ENCODE results near the gene PRKAR1A.

Gene PRKAR1A

DNA sequence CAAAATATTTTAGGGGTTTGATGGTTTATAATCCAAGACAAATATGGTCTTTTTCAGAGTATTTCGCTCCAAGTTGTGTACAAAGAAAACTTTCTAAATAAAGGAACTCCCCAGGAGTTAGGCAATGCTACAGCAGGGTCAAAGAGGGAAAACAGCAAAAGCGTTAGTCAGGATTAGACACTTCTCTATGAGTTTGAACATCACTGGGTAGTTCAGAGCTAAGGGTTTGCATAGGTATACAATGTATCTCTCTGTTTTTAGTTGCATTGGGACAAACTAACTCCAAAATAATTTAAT, 54.2 kb downstream of the PRKAR1A start:
- Histone ChIP-seq H3K27me3 (ENCODE audit: insufficient read depth, low read length) (no peaks in the 10 kb centered on the region), H2AFZ (ENCODE audit: low read depth, low read length) (no peak overlapping the region), H3K9me3 (ENCODE audit: low read length) (peaks cover 1% of the 10 kb centered on the region), H3K4me3 (ENCODE audit: low read length) (no peak overlapping the region), H3K36me3 (ENCODE audit: insufficient read depth, low read length) (no peaks in the 10 kb centered on the region), H3K4me1 (ENCODE audit: insufficient read depth, low read length) (no peaks in the 10 kb centered on the region)

DNA sequence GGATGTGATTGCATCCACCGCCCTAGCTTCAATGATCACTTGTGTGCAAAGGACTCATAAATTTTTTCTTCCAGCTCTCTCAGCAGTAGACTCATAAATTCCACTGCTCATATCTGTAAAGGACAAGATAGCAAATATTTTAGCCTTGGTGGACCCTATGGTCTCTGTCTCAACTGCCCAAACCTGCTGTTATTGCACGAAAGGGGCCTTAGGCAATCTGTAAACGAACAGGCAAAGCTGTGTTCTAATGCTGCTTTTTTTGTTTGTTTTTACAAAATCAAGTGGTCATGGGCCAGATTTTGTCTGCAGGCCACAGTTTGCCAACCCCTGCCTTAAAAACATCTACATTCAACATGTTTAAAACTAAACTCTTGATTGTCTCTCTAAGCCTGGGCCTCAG, 54.8 kb downstream of the PRKAR1A start:
- H3K9me3 ChIP-seq (ENCODE audit: low read length): peaks cover 1% of the 10 kb centered on the region
- H2AFZ ChIP-seq (ENCODE audit: low read depth, low read length): no peak overlapping the region
- no peaks in the 10 kb centered on the region for H3K27me3 ChIP-seq (ENCODE audit: insufficient read depth, low read length)
- no peaks in the 10 kb centered on the region for H3K4me1 ChIP-seq (ENCODE audit: insufficient read depth, low read length)
- no peak overlapping the region for H3K4me3 ChIP-seq (ENCODE audit: low read length)
- no peaks in the 10 kb centered on the region for H3K36me3 ChIP-seq (ENCODE audit: insufficient read depth, low read length)

DNA sequence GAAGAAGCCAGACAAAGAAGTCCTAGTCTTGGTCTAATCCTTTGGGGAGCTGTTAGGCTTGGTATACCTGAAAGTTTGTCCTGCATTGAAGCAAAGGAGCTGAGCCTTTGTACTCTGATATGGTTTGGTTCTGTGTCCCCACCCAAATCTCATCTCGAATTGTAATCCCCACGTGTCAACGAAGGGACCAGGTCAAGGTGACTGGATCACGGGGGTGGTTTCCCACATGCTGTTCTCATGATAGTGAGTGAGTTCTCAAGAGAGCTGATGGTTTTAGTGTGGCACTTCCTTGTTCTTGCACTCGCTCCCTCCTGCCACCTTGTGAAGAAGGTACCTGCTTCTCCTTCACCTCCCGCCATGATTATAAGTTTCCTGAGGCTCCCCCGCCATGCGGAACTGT, 55.4 kb downstream of the PRKAR1A start:
- peaks cover 1% of the 10 kb centered on the region for H3K9me3 ChIP-seq (ENCODE audit: low read length)
- no peak overlapping the region for H2AFZ ChIP-seq (ENCODE audit: low read depth, low read length)
- no peaks in the 10 kb centered on the region for H3K27me3 ChIP-seq (ENCODE audit: insufficient read depth, low read length)
- no peaks in the 10 kb centered on the region for H3K36me3 ChIP-seq (ENCODE audit: insufficient read depth, low read length)
- H3K4me1 ChIP-seq (ENCODE audit: insufficient read depth, low read length): no peaks in the 10 kb centered on the region
- H3K4me3 ChIP-seq (ENCODE audit: low read length): no peak overlapping the region

DNA sequence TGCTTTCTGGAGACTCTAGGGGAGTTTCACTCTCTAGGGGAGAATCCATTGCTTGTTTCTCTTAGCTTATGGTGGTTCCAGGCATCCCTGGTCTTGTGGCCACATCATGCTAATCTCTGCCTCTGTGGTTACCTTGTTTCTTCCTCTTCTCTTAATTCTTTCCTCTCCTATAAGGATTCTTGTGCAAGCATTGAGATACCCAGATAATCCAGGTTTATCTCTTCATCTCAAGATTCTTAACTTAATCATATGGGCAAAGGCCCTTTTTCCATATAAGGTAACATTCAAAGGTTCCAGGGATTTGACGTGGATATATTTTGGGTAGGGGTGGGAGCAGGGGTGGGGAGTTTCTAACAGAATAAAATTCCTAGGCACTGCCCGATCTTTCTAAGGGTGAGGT, 56.4 kb downstream of the PRKAR1A start:
- Histone ChIP-seq H3K4me1 (ENCODE audit: insufficient read depth, low read length) (no peaks in the 10 kb centered on the region), H3K9me3 (ENCODE audit: low read length) (peaks cover 1% of the 10 kb centered on the region), H2AFZ (ENCODE audit: low read depth, low read length) (no peak overlapping the region), H3K36me3 (ENCODE audit: insufficient read depth, low read length) (no peaks in the 10 kb centered on the region), H3K27me3 (ENCODE audit: insufficient read depth, low read length) (no peaks in the 10 kb centered on the region), H3K4me3 (ENCODE audit: low read length) (no peak overlapping the region)

DNA sequence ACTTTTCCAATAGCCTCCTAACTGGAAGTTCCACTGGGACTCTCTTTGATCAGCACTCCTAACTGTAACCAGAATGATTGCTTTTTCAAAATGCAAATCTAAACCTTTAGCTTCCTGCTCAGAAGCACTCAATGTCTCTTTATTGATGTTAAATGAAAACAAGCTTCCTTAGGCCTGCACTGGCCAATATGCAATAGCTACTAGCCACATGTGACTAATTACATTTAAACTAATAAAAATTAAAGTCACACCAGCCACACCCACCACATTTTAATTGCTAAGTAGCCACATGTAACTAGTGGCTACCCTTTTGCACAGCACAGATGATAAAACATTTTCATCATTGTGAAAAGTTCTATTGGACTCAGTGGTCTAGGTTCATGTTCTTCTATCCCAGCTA, 57.1 kb downstream of the PRKAR1A start:
- peaks cover 1% of the 10 kb centered on the region for H3K9me3 ChIP-seq (ENCODE audit: low read length)
- no peaks in the 10 kb centered on the region for H3K27me3 ChIP-seq (ENCODE audit: insufficient read depth, low read length)
- H3K36me3 ChIP-seq (ENCODE audit: insufficient read depth, low read length): no peaks in the 10 kb centered on the region
- H2AFZ ChIP-seq (ENCODE audit: low read depth, low read length): no peak overlapping the region
- no peaks in the 10 kb centered on the region for H3K4me1 ChIP-seq (ENCODE audit: insufficient read depth, low read length)
- no peak overlapping the region for H3K4me3 ChIP-seq (ENCODE audit: low read length)

DNA sequence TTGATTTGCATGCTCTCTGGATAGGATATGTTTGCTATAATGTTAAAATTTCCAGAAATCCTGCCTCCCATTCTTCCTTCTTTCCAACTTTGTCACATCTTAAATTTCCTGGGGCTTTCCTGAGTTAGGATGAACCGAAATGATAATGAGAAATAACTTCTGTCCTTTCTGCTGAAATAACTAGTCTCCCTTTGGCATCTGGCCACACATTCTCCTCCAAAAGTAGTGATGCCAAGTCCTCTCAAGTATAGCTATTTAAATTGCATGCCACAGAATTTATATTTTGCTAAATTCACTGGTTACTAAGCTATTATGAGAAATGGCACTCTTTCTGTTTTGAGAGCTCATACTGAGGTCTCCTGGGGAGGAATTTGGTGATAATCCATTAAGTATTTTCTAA, 58.3 kb downstream of the PRKAR1A start:
- Histone ChIP-seq H3K4me1 (ENCODE audit: insufficient read depth, low read length) (no peaks in the 10 kb centered on the region), H3K36me3 (ENCODE audit: insufficient read depth, low read length) (no peaks in the 10 kb centered on the region)

DNA sequence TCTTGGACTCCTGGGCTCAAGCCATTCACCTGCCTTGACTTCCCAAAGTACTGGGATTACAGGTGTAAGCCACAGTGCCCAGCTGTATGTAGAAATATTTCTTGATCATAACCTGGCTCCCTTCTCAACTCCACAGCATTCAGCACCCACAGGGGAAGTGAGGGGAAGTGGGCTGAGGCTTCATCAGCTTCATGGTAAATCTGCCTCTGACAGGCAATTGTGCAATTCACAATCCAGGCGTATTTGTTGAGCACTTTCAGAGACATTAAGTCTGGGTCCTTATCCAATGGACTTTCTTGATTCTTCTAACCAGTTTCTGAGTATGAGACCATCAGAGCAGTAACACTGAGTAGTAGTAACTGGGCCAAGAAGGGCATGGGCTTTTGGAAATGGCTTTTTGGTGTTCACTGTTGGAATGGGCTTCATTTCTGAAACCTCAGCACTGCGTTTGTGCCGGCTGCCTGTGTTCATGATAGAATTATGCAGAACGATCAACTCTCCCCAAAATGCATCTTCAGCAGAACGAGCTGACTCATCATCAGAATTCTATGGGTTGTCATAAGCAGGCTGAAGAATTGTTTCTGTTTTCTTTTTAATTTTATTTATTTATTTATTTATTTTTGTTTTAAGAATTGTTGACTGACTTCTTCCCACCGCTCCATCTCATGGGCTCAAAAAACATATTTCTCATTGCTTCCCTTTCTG, 60.1 kb downstream of the PRKAR1A start:
- H3K4me1 ChIP-seq (ENCODE audit: insufficient read depth, low read length): no peaks in the 10 kb centered on the region
- no peaks in the 10 kb centered on the region for H3K27me3 ChIP-seq (ENCODE audit: insufficient read depth, low read length)
- H3K4me3 ChIP-seq (ENCODE audit: low read length): no peak overlapping the region
- H3K36me3 ChIP-seq (ENCODE audit: insufficient read depth, low read length): no peaks in the 10 kb centered on the region
- no peak overlapping the region for H2AFZ ChIP-seq (ENCODE audit: low read depth, low read length)
- H3K9me3 ChIP-seq (ENCODE audit: low read length): no peaks in the 10 kb centered on the region

More for the DNA sequence above, 58.3 kb downstream of the PRKAR1A start:
- Histone ChIP-seq H2AFZ (ENCODE audit: low read depth, low read length) (no peak overlapping the region), H3K4me3 (ENCODE audit: low read length) (no peak overlapping the region), H3K9me3 (ENCODE audit: low read length) (no peaks in the 10 kb centered on the region), H3K27me3 (ENCODE audit: insufficient read depth, low read length) (no peaks in the 10 kb centered on the region)

DNA sequence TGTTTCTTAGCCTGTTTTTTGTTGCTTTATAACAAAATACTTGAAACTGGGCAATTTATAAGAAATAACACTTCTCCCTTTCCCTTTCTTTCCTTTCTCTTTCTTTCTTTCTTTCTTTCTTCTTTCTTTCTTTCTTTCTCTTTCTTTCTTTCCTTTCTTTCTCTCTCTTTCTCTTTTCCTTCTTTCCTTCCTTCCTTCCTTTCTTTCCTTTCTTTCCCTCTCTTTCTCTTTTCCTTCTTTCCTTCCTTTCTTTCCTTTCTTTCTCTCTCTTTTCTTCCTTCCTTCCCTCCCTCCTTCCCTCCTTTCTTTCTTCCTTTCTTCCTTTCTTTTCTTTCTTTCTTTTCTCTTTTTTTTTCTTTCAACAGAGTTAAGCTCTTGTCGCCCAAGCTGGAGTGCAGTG, 61.1 kb downstream of the PRKAR1A start:
- Histone ChIP-seq H3K4me1 (ENCODE audit: insufficient read depth, low read length) (no peaks in the 10 kb centered on the region), H3K27me3 (ENCODE audit: insufficient read depth, low read length) (no peaks in the 10 kb centered on the region), H2AFZ (ENCODE audit: low read depth, low read length) (no peak overlapping the region), H3K36me3 (ENCODE audit: insufficient read depth, low read length) (no peaks in the 10 kb centered on the region), H3K4me3 (ENCODE audit: low read length) (no peak overlapping the region), H3K9me3 (ENCODE audit: low read length) (no peaks in the 10 kb centered on the region)

DNA sequence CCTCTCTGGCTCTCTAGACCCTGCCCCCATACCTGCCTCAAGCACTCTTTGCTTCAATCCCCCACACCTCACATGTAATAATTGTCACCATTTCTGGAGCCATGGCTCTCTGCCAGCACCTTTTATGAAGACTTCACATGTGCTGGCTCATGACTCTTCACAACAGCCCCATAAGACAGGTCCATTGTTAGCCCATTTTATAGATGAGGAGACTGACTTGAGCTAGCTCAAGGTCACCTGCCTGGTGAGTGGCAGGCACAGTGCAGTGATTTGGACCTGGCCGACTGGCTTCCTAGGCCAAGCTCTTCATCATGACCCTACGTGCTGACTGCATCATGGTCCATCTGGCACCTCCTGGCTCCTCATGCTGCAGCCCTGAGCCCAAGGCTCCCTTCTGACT, 63.9 kb downstream of the PRKAR1A start:
- no peaks in the 10 kb centered on the region for H3K36me3 ChIP-seq (ENCODE audit: insufficient read depth, low read length)
- no peak overlapping the region for H3K4me3 ChIP-seq (ENCODE audit: low read length)
- H3K4me1 ChIP-seq (ENCODE audit: insufficient read depth, low read length): peaks cover 9% of the 10 kb centered on the region
- H3K27me3 ChIP-seq (ENCODE audit: insufficient read depth, low read length): no peaks in the 10 kb centered on the region
- no peak overlapping the region for H2AFZ ChIP-seq (ENCODE audit: low read depth, low read length)
- H3K9me3 ChIP-seq (ENCODE audit: low read length): peaks cover 3% of the 10 kb centered on the region

DNA sequence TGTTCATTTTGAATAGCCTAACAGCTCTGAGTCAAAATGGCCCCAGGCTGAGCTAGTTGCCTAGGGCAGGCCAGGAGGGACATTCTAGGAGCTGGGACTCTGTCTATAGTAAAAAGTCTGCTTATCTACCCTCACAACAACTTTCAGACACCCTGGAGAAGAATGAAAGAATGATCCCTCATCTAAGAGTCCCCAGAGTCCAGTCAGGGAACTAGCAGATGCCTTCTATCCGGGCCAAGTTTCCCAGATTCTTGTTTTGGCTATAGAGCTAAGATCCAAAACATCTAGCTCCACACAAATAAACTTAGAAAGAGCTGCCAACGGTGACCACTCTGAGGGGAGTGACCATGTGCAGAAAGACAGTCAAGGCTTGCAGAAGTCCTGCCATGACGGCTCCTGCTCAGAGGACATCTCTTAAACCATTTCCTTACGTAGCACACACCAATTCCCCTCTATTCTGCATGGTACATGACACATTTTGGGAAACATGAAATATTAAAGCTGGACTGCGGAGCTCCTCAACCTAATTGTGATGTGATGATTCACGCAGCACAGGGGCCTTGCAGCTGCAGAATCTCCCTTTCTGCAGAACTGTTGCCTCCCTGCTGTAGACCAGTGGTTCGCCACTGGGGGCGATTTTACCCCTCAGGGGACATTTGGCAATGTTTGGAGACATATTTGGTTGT, 64.7 kb downstream of the PRKAR1A start:
- Histone ChIP-seq H3K4me3 (ENCODE audit: low read length) (no peak overlapping the region), H3K36me3 (ENCODE audit: insufficient read depth, low read length) (no peaks in the 10 kb centered on the region), H3K9me3 (ENCODE audit: low read length) (peaks cover 3% of the 10 kb centered on the region), H3K4me1 (ENCODE audit: insufficient read depth, low read length) (peaks cover 9% of the 10 kb centered on the region), H3K27me3 (ENCODE audit: insufficient read depth, low read length) (no peaks in the 10 kb centered on the region), H2AFZ (ENCODE audit: low read depth, low read length) (no peak overlapping the region)

DNA sequence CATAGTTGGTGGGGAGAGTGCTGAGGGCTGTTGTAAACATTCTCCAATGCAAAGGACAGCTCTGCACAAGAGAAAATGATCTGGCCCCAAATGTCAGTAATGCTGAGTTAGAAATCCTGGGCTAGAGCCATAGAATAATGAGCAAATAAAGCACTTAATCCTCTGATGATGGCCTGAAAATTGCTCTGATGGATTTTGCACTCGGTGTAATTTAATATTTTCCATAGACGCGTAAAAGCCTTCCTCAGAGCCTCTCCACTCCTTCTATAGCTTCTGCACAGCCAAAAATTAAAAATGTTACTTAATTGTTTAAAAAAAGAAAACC, 65.2 kb downstream of the PRKAR1A start:
- Histone ChIP-seq H2AFZ (ENCODE audit: low read depth, low read length) (no peak overlapping the region), H3K9me3 (ENCODE audit: low read length) (peaks cover 3% of the 10 kb centered on the region), H3K27me3 (ENCODE audit: insufficient read depth, low read length) (no peaks in the 10 kb centered on the region), H3K4me3 (ENCODE audit: low read length) (no peak overlapping the region), H3K4me1 (ENCODE audit: insufficient read depth, low read length) (peaks cover 9% of the 10 kb centered on the region), H3K36me3 (ENCODE audit: insufficient read depth, low read length) (no peaks in the 10 kb centered on the region)

DNA sequence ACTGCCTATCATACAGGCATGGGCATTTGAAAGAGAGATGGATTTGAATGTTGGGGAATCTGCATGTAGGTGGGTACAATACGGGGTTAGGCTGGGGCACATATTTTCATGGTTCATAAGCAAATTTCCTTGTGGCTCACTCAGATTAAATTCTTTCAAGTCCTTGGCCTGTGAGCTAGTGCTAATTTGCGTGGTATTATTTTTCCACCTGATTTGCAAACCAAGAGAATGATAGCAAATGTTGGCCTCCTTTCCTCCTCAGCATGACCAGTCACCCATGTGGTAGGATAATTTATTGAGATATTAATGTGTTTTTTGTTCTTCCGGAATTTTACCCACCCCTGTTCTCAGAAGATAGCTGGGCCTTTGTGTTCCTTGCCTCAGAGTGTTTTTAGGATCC, 66.0 kb downstream of the PRKAR1A start:
- Histone ChIP-seq H3K4me1 (ENCODE audit: insufficient read depth, low read length) (peaks cover 9% of the 10 kb centered on the region), H3K27me3 (ENCODE audit: insufficient read depth, low read length) (no peaks in the 10 kb centered on the region), H3K36me3 (ENCODE audit: insufficient read depth, low read length) (no peaks in the 10 kb centered on the region), H3K9me3 (ENCODE audit: low read length) (peaks cover 3% of the 10 kb centered on the region), H2AFZ (ENCODE audit: low read depth, low read length) (no peak overlapping the region), H3K4me3 (ENCODE audit: low read length) (no peak overlapping the region)

DNA sequence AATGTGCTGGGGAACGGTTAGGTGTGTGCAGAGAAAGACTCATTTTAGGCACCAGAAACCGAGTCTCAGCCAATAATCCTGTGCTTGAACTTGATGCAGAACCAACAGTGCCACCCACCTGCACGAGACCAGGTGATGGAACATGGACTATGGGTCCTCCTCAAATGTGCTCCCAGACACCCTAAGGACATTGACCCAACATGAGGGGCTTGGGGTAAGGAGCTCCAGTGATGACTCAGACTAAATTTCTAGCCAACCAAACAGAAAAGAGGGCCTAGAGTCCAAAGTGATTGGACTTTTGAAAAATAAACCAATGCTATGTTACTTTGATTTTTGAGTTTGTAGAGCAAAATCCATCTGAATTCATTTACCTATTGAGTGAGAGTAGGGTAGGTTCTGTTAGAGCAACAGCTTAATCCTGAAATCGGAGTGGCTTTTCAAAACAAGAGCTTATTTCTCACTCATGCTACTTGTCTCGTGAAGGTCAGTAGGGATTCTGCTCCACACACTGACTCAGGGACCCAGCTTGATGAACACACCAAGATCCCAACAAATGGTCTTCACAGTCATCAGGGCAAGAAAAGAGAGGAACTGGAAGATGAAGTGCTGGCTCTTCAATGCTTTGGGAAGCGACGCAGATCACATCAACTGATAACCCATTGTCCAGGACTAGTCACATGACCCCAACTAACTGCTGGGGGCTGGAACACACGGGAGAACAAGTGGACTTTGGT, 67.1 kb downstream of the PRKAR1A start:
- no peak overlapping the region for H3K4me3 ChIP-seq (ENCODE audit: low read length)
- no peak overlapping the region for H2AFZ ChIP-seq (ENCODE audit: low read depth, low read length)
- H3K4me1 ChIP-seq (ENCODE audit: insufficient read depth, low read length): peaks cover 9% of the 10 kb centered on the region
- H3K9me3 ChIP-seq (ENCODE audit: low read length): peaks cover 3% of the 10 kb centered on the region
- no peaks in the 10 kb centered on the region for H3K36me3 ChIP-seq (ENCODE audit: insufficient read depth, low read length)
- no peaks in the 10 kb centered on the region for H3K27me3 ChIP-seq (ENCODE audit: insufficient read depth, low read length)
